H1 (cell line): ENCODE measurements around the gene ATOH8. TPM values are rescaled to one million over a fixed set of nuclear protein-coding genes. Genes with fewer than 3 reads are reported as not detected.

ENCODE experiments used
- CTCF ChIA-PET: fragments of 300-600 bp; sonication (Branson Sonifier 250); formaldehyde crosslinking; loops from one replicate; lab custom pipeline; 2021; ENCODE audit not compliant: partially characterized antibody; lab: Charles Lee
- POLR2A ChIA-PET: fragments of 300-600 bp; sonication (Branson Sonifier 250); formaldehyde crosslinking; loops from one replicate; lab custom pipeline; 2021; ENCODE audit warnings: inconsistent platforms; ENCODE audit not compliant: partially characterized antibody; lab: Charles Lee
- DNase-seq, 2 experiments: peaks; one replicate each; pipeline versions ENCODE4 v3.0.0 to v3.0.0-alpha.2; 2010 to 2022; ENCODE audit warnings: low spot score in 2 of 2, low read depth in 1 of 2, mixed read lengths in 1 of 2
- FAIRE-seq: peaks from 2 replicates; lab custom pipeline; 2011; peaks lifted over from hg19 to GRCh38; lab: Jason Lieb, UNC
- H2AFZ ChIP-seq: 2 replicates; pipeline ENCODE4 v1.8.1; 2012; ENCODE audit warnings: low read length, inconsistent platforms
- H2AK5ac ChIP-seq: 2 replicates; pipeline ENCODE4 v1.6.1; 2013; ENCODE audit warnings: low read depth, low read length
- H2BK120ac ChIP-seq: replicated peaks from 2 replicates; pipeline ENCODE3; 2013; ENCODE audit warnings: low read depth, low read length, inconsistent platforms
- H2BK12ac ChIP-seq: 2 replicates; pipeline ENCODE4 v1.6.1; 2013; ENCODE audit warnings: low read depth, low read length
- H2BK15ac ChIP-seq: 2 replicates; pipeline ENCODE4 v1.6.1; 2013; ENCODE audit warnings: low read length
- H2BK20ac ChIP-seq: 2 replicates; pipeline ENCODE4 v1.6.1; 2013; ENCODE audit warnings: low read length
- H2BK5ac ChIP-seq: 2 replicates; pipeline ENCODE4 v1.6.1; 2013; ENCODE audit warnings: low read depth, low read length
- H3K14ac ChIP-seq: 2 replicates; pipeline ENCODE4 v1.6.1; 2013; ENCODE audit warnings: inconsistent platforms; ENCODE audit not compliant: insufficient read length
- H3K18ac ChIP-seq: 2 replicates; pipeline ENCODE4 v1.6.1; 2013; ENCODE audit warnings: low read length; ENCODE audit errors: extremely low read depth
- H3K23ac ChIP-seq: 2 replicates; pipeline ENCODE4 v1.6.1; 2013; ENCODE audit warnings: inconsistent platforms; ENCODE audit not compliant: insufficient read length
- H3K23me2 ChIP-seq: 2 replicates; pipeline ENCODE4 v1.6.1; 2013; ENCODE audit warnings: low read depth, low read length
- H3K27ac ChIP-seq: 2 replicates; pipeline ENCODE4 v1.6.1; 2011; ENCODE audit warnings: low read depth, low read length, inconsistent platforms
- H3K27me3 ChIP-seq, 4 experiments: replicated peaks in 1 of 4; 1 replicate in 1 of 4; 2 replicates in 3 of 4; pipeline versions ENCODE4 v1.6.1 to v1.8.1; 2011 to 2013; ENCODE audit warnings: low read length in 3 of 4, mild to moderate bottlenecking in 3 of 4, inconsistent platforms in 2 of 4, mixed read lengths in 2 of 4, moderate library complexity in 1 of 4; ENCODE audit not compliant: control insufficient read depth in 3 of 4, insufficient read depth in 3 of 4; ENCODE audit errors: extremely low read depth in 1 of 4
- H3K36me3 ChIP-seq, 4 experiments: 2 replicates each; pipeline versions ENCODE4 v1.6.1 to v1.8.1; 2011 to 2013; ENCODE audit warnings: mild to moderate bottlenecking in 4 of 4, low read length in 3 of 4, moderate library complexity in 2 of 4, control low read depth in 1 of 4, inconsistent platforms in 1 of 4; ENCODE audit not compliant: insufficient read depth in 4 of 4, control insufficient read depth in 2 of 4
- H3K4ac ChIP-seq: replicated peaks from 2 replicates; pipeline ENCODE3; 2013; ENCODE audit warnings: low read length, low read depth, mixed read lengths, inconsistent platforms; ENCODE audit not compliant: insufficient read length
- H3K4me1 ChIP-seq, 4 experiments: replicated peaks in 1 of 4; 1 replicate in 1 of 4; 2 replicates in 3 of 4; pipeline versions ENCODE4 v1.6.1 to v1.8.1; 2011 to 2013; ENCODE audit warnings: low read length in 3 of 4, inconsistent platforms in 2 of 4, mixed read lengths in 1 of 4; ENCODE audit not compliant: insufficient read depth in 4 of 4, control insufficient read depth in 3 of 4
- H3K4me2 ChIP-seq, 2 experiments: 2 replicates each; pipeline versions ENCODE4 v1.6.1 to v1.8.1; 2011 to 2013; ENCODE audit warnings: low read depth in 2 of 2, low read length in 2 of 2, control low read depth in 1 of 2, inconsistent platforms in 1 of 2, mild to moderate bottlenecking in 1 of 2; ENCODE audit not compliant: insufficient read depth in 1 of 2
- H3K4me3 ChIP-seq, 4 experiments: fragments of 200-600, 300-600 bp in 1 of 4; sonication (generic), shearing (Covaris generic), sonication (Bioruptor Twin) in 1 of 4; 2 replicates each; pipeline versions ENCODE4 v1.5.1 to v1.8.1; 2011 to 2016; ENCODE audit warnings: low read length in 4 of 4, low read depth in 3 of 4, control low read depth in 2 of 4, inconsistent platforms in 2 of 4, mild to moderate bottlenecking in 2 of 4, mixed read lengths in 1 of 4, moderate library complexity in 1 of 4; ENCODE audit not compliant: insufficient read depth in 2 of 4; ENCODE audit errors: extremely low read depth in 1 of 4
- H3K56ac ChIP-seq: replicated peaks from 2 replicates; pipeline ENCODE3; 2013; ENCODE audit warnings: low read depth, mild to moderate bottlenecking, mixed read lengths, low read length, inconsistent platforms; ENCODE audit not compliant: insufficient read length
- H3K79me1 ChIP-seq: 2 replicates; pipeline ENCODE4 v1.6.1; 2013; ENCODE audit warnings: low read depth, low read length, control low read depth
- H3K79me2 ChIP-seq, 2 experiments: 2 replicates each; pipeline versions ENCODE4 v1.6.1 to v1.8.1; 2012 to 2013; ENCODE audit warnings: low read length in 2 of 2, mild to moderate bottlenecking in 2 of 2, inconsistent platforms in 1 of 2; ENCODE audit not compliant: insufficient read depth in 2 of 2, control insufficient read depth in 1 of 2
- H3K9ac ChIP-seq, 4 experiments: replicated peaks in 1 of 4; 1 replicate in 1 of 4; 2 replicates in 3 of 4; pipeline versions ENCODE4 v1.6.1 to v1.8.1; 2011 to 2013; ENCODE audit warnings: low read depth in 3 of 4, low read length in 3 of 4, control low read depth in 2 of 4, mild to moderate bottlenecking in 2 of 4, moderate library complexity in 2 of 4, inconsistent platforms in 1 of 4; ENCODE audit errors: extremely low read depth in 1 of 4
- H3K9me3 ChIP-seq, 2 experiments: 2 replicates each; pipeline versions ENCODE4 v1.6.1 to v1.8.1; 2012 to 2013; ENCODE audit warnings: mild to moderate bottlenecking in 2 of 2, moderate library complexity in 2 of 2, control low read depth in 1 of 2, inconsistent platforms in 1 of 2, low read depth in 1 of 2, low read length in 1 of 2, mixed read lengths in 1 of 2; ENCODE audit not compliant: insufficient read depth in 2 of 2
- H4K20me1 ChIP-seq, 2 experiments: replicated peaks in 1 of 2; 2 replicates each; pipeline versions ENCODE3 to v1.8.1; 2011 to 2013; ENCODE audit warnings: inconsistent platforms in 2 of 2, low read length in 2 of 2, mild to moderate bottlenecking in 1 of 2; ENCODE audit not compliant: insufficient read depth in 2 of 2, control insufficient read depth in 1 of 2
- H4K5ac ChIP-seq: 2 replicates; pipeline ENCODE4 v1.6.1; 2013; ENCODE audit warnings: low read length, low read depth, mixed read lengths, inconsistent platforms; ENCODE audit not compliant: insufficient read length
- H4K8ac ChIP-seq: 2 replicates; pipeline ENCODE4 v1.8.0; 2013; ENCODE audit warnings: mild to moderate bottlenecking, moderate library complexity, low read length, inconsistent platforms; ENCODE audit not compliant: insufficient read depth; ENCODE audit errors: extremely low read depth
- H4K91ac ChIP-seq: replicated peaks from 2 replicates; pipeline ENCODE3; 2013; ENCODE audit warnings: low read length, mixed read lengths, inconsistent platforms; ENCODE audit not compliant: insufficient read length
- BRCA1 ChIP-seq: IDR thresholded peaks from 2 replicates; pipeline ENCODE4 v1.6.1; 2012; ENCODE audit warnings: low read depth, low read length, improper control_type of control experiment
- CREB1 ChIP-seq: IDR thresholded peaks from 2 replicates; pipeline ENCODE4 v1.6.1; 2012; ENCODE audit warnings: inconsistent platforms
- FOSL1 ChIP-seq: IDR thresholded peaks from 2 replicates; pipeline ENCODE4 v1.6.1; 2011; ENCODE audit warnings: mild to moderate bottlenecking, low read depth, low read length, moderate library complexity; ENCODE audit not compliant: insufficient read depth
- GABPA ChIP-seq: IDR thresholded peaks from 2 replicates; pipeline ENCODE4 v1.6.1; 2011; ENCODE audit warnings: mild to moderate bottlenecking, low read length, moderate library complexity, borderline replicate concordance; ENCODE audit not compliant: insufficient read depth
- HDAC6 ChIP-seq: IDR thresholded peaks from one replicate; pipeline ENCODE4 v1.7.1; 2012; ENCODE audit warnings: low read depth, mild to moderate bottlenecking, inconsistent platforms, low read length, moderate library complexity
- JUND ChIP-seq: IDR thresholded peaks from 2 replicates; pipeline ENCODE4 v1.6.1; 2011; ENCODE audit warnings: mild to moderate bottlenecking, improper control_type of control experiment, low read length
- NANOG ChIP-seq: IDR thresholded peaks from 2 replicates; pipeline ENCODE4 v1.6.1; 2011; ENCODE audit warnings: low read length, low read depth, mild to moderate bottlenecking, inconsistent platforms; ENCODE audit not compliant: insufficient read depth, poor library complexity, severe bottlenecking
- NRF1 ChIP-seq: IDR thresholded peaks from 2 replicates; pipeline ENCODE4 v1.6.1; 2011; ENCODE audit warnings: mild to moderate bottlenecking, low read depth, low read length, improper control_type of control experiment
- RAD21 ChIP-seq, 2 experiments: IDR thresholded peaks in 1 of 2; conservative IDR thresholded peaks in 1 of 2; 2 replicates each; pipeline ENCODE4 v1.6.1; 2011; ENCODE audit warnings: low read depth in 2 of 2, low read length in 2 of 2, improper control_type of control experiment in 1 of 2, inconsistent platforms in 1 of 2, mild to moderate bottlenecking in 1 of 2, moderate library complexity in 1 of 2
- SAP30 ChIP-seq: fragments of 300-600 bp; sonication (generic); IDR thresholded peaks from 2 replicates; pipeline ENCODE4 v1.7.1; 2012; ENCODE audit warnings: low read length, moderate library complexity, mild to moderate bottlenecking, inconsistent platforms; ENCODE audit not compliant: insufficient read depth, insufficient replicate concordance
- SRF ChIP-seq: IDR thresholded peaks from 2 replicates; pipeline ENCODE4 v1.6.1; 2011; ENCODE audit warnings: mild to moderate bottlenecking, low read depth, low read length, moderate library complexity
- TBP ChIP-seq: IDR thresholded peaks from 2 replicates; pipeline ENCODE4 v1.6.1; 2011; ENCODE audit warnings: low read depth, low read length, improper control_type of control experiment
- WGBS, 2 experiments: shearing (Covaris generic) in 1 of 2; methylation state at CpG; one replicate each; pipeline versions ENCODE4 v1.1.6 to v1.1.7; 2013 to 2015; ENCODE audit warnings: low lambda C conversion rate in 2 of 2, mixed read lengths in 2 of 2, inconsistent platforms in 1 of 2, low coverage in 1 of 2, missing lambda C conversion rate in 1 of 2; ENCODE audit not compliant: insufficient replicate concordance in 2 of 2, insufficient coverage in 1 of 2, insufficient read length in 1 of 2; ENCODE audit errors: extremely low coverage in 1 of 2, missing lambda C conversion rate in 1 of 2; 5-methylcytosine and 5-hydroxymethylcytosine counted together
- polyA plus RNA-seq, 7 experiments: library from polyadenylated mRNA; depleted of rRNA in 3 of 7; stranded (reverse) in 5 of 7; unstranded in 2 of 7; fragments of >200 nt in 5 of 7; fragments of 200-250 nt in 2 of 7; gene quantifications; 1 replicate in 5 of 7; 2 replicates in 1 of 7; 4 replicates in 1 of 7; pipeline versions ENCODE4 v1.2.1 to v1.2.3, GENCODE V29; 2011 to 2013; ENCODE audit warnings: missing spikeins in 2 of 7, mixed read lengths in 2 of 7
- total RNA-seq: library from RNA; stranded (reverse); fragmentation: NEBNext Ultra II Directional; extraction: Animal tissue kit (Norgen Biotek cat#: 25700); gene quantifications from 2 replicates; pipeline ENCODE4 v1.2.1, GENCODE V29; 2021
- TF ChIP-seq, protein P1 (sequence below): IDR thresholded peaks from 2 replicates; pipeline ENCODE4 v1.6.1; 2011; ENCODE audit warnings: low read length, improper control_type of control experiment

ATOH8 gene
- total and polyA plus RNA-seq, 2 of the 8 experiments (the other 6 are each of a cell fraction or from before 2014, with no cell fraction given), result 0.50 to 0.53 TPM

- no peak for FAIRE-seq
- Histone ChIP-seq H4K8ac (no peak overlapping the region), H4K91ac (no peak overlapping the region), H3K4me2 (no peak overlapping the region), H2BK20ac (no peak overlapping the region), H3K4me1 (no peaks in the 10 kb centered on the region), H3K27me3 (peaks cover 0 to 2% (median 0%) of the 10 kb centered on the region in 4 experiments; a peak in 2 of 7 replicates), H2BK15ac (no peak overlapping the region), H3K14ac (no peak overlapping the region), H2AFZ (no peak overlapping the region), H3K9me3 (no peaks in the 10 kb centered on the region), H3K36me3 (no peaks in the 10 kb centered on the region), H3K56ac (no peak overlapping the region), H4K5ac (no peak overlapping the region), H3K4ac (no peak overlapping the region), H3K27ac (no peak overlapping the region), H3K79me2 (no peaks in the 10 kb centered on the region), H3K79me1 (no peaks in the 10 kb centered on the region), H2BK12ac (no peak overlapping the region), H3K23me2 (no peaks in the 10 kb centered on the region), H3K4me3 (no peak overlapping the region), H4K20me1 (no peaks in the 10 kb centered on the region), H3K9ac (no peak overlapping the region), H2AK5ac (no peak overlapping the region), H3K18ac (no peak overlapping the region), H3K23ac (no peak overlapping the region), H2BK5ac (no peak overlapping the region), H2BK120ac (no peak overlapping the region)
- no peak for DNase-seq
- WGBS, 2 experiments, result 91% methylated on average over 3 of the region's 3 CpGs; no CpG with 5 or more reads in 1 of the 2 experiments
- POLR2A ChIA-PET, result no interaction called here
- CTCF ChIA-PET, result interaction anchor here (1.1 to 8.0 kb wide), 4 partner anchors 16 to 93 kb away, joined by 4 to 86 read pairs (median 15); no protein-coding TSS in a partner anchor
- TF ChIP-seq SRF (no peak), BRCA1 (no peak), FOSL1 (no peak), TBP (no peak), CREB1 (no peak), HDAC6 (no peak), NANOG (no peak), GABPA (no peak), JUND (no peak), SAP30 (no peak), RAD21 (IDR thresholded peaks at IDR 0.05 in 1 of 2, conservative IDR thresholded peaks at IDR 0.05 in 1 of 2; ENCODE audit: low read depth in 2 of 2, low read length in 2 of 2) (no peak), NRF1 (no peak)
- TF ChIP-seq, protein P1, sequence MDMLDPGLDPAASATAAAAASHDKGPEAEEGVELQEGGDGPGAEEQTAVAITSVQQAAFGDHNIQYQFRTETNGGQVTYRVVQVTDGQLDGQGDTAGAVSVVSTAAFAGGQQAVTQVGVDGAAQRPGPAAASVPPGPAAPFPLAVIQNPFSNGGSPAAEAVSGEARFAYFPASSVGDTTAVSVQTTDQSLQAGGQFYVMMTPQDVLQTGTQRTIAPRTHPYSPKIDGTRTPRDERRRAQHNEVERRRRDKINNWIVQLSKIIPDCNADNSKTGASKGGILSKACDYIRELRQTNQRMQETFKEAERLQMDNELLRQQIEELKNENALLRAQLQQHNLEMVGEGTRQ, result no peak
Observed at GRCh38 chr2:85800586-85800985, 46.8 kb downstream of the ATOH8 start.
